Measurements from ENCODE around the gene COL4A2.

GRCh38 chr13:110535526-110535925 lies 228.4 kb downstream of the COL4A2 start:
- TF ChIP-seq FOXM1 (IDR thresholded peaks at IDR 0.05; ENCODE audit: borderline replicate concordance) (no peak), ARNT (IDR thresholded peaks at IDR 0.05) (no peak), SP1 (IDR thresholded peaks at IDR 0.05) (no peak), BHLHE40 (IDR thresholded peaks at IDR 0.05; ENCODE audit: borderline replicate concordance) (no peak), NFRKB (IDR thresholded peaks at IDR 0.05) (no peak), ELF4 (IDR thresholded peaks at IDR 0.05) (no peak), ZNF384 (IDR thresholded peaks at IDR 0.05) (no peak), LEF1 (IDR thresholded peaks at IDR 0.05; ENCODE audit: borderline replicate concordance) (no peak), PKNOX1 (IDR thresholded peaks at IDR 0.05) (no peak), CTBP1 (IDR thresholded peaks at IDR 0.05; ENCODE audit: borderline replicate concordance) (no peak), TARDBP (IDR thresholded peaks at IDR 0.05) (no peak), FOXA1 (IDR thresholded peaks at IDR 0.05) (no peak)
